AG09309 (cell line): ENCODE data around the gene ELN.

ENCODE experiments used
- DNase-seq: peaks from one replicate; pipeline ENCODE4 v3.0.0-alpha.2; 2010; ENCODE audit warnings: low read depth
- H3K4me3 ChIP-seq: 2 replicates; pipeline ENCODE4 v1.5.1; 2011; ENCODE audit warnings: mild to moderate bottlenecking, low read depth, low read length, moderate library complexity; ENCODE audit not compliant: control insufficient read depth
- CTCF ChIP-seq: IDR thresholded peaks from 2 replicates; pipeline ENCODE4 v1.5.1; 2011; ENCODE audit warnings: mild to moderate bottlenecking, low read depth, low read length, inconsistent platforms; ENCODE audit not compliant: insufficient read depth, control insufficient read depth; ENCODE audit errors: missing control alignments

ELN gene

GRCh38 chr7:74013539-74014272 lies 14.3 kb upstream of the ELN start:
- no peak overlapping the region for H3K4me3 ChIP-seq
- no peak for DNase-seq
- TF ChIP-seq CTCF = no peak

- no peak for TF ChIP-seq CTCF
- no peak for DNase-seq
These were observed 13.0 kb upstream of the ELN start for GRCh38 chr7:74014931-74015330.

GRCh38 chr7:74015670-74016069 lies 12.3 kb upstream of the ELN start:
- DNase-seq = no peak
- no peak overlapping the region for H3K4me3 ChIP-seq
- TF ChIP-seq CTCF = no peak

More at GRCh38 chr7:74014931-74015330, 13.0 kb upstream of the ELN start:
- no peak overlapping the region for H3K4me3 ChIP-seq

- H3K4me3 ChIP-seq = no peak overlapping the region
- TF ChIP-seq CTCF = no peak
- DNase-seq = no peak
These were observed 10.8 kb upstream of the ELN start for GRCh38 chr7:74017125-74017524.

GRCh38 chr7:74018246-74018895 lies 9.6 kb upstream of the ELN start:
- TF ChIP-seq CTCF = no peak
- DNase-seq = no peak
- no peak overlapping the region for H3K4me3 ChIP-seq

- DNase-seq = no peak
- TF ChIP-seq CTCF = no peak
- H3K4me3 ChIP-seq = no peak overlapping the region
These were observed 8.8 kb upstream of the ELN start for GRCh38 chr7:74019149-74019548.
